Measurements from ENCODE around the gene CDH4. TPM values are rescaled to one million over a fixed set of nuclear protein-coding genes. Genes with fewer than 3 reads are reported as not detected.

The CDH4 gene
- total RNA-seq, 1 experiment from 2014 or later, result not detected

- no peaks in the 10 kb centered on the region for H3K27me3 ChIP-seq (replicated peaks; ENCODE audit: control insufficient read depth, insufficient read depth, low read length)
- peaks cover 22% of the 10 kb centered on the region for H3K27me3 Mint-ChIP-seq (ENCODE audit: insufficient read depth, unreplicated experiment)
- no peaks in the 10 kb centered on the region for H3K4me1 Mint-ChIP-seq (ENCODE audit: low read depth, unreplicated experiment)
- H3K4me3 Mint-ChIP-seq (ENCODE audit: unreplicated experiment), result no peak overlapping the region
- CTCF ChIA-PET, result no interaction called here
- no peak overlapping the region for H3K27ac Mint-ChIP-seq (ENCODE audit: unreplicated experiment)
- H3K36me3 Mint-ChIP-seq (ENCODE audit: insufficient read depth, unreplicated experiment), result peaks cover 6% of the 10 kb centered on the region
- no peaks in the 10 kb centered on the region for H3K9me3 Mint-ChIP-seq (ENCODE audit: unreplicated experiment)
- intact Hi-C loops (cut with micrococcal nuclease; ENCODE audit: unreplicated experiment), result no loop called here
- POLR2A ChIA-PET, result no interaction called here
- H3K9me3 ChIP-seq, result peaks cover 17% of the 10 kb centered on the region
- BruUV-seq (replicated peaks), result no TSS peak
- no peak for DNase-seq
- no peaks in the 10 kb centered on the region for H3K4me1 ChIP-seq
- TF ChIP-seq, protein P1, sequence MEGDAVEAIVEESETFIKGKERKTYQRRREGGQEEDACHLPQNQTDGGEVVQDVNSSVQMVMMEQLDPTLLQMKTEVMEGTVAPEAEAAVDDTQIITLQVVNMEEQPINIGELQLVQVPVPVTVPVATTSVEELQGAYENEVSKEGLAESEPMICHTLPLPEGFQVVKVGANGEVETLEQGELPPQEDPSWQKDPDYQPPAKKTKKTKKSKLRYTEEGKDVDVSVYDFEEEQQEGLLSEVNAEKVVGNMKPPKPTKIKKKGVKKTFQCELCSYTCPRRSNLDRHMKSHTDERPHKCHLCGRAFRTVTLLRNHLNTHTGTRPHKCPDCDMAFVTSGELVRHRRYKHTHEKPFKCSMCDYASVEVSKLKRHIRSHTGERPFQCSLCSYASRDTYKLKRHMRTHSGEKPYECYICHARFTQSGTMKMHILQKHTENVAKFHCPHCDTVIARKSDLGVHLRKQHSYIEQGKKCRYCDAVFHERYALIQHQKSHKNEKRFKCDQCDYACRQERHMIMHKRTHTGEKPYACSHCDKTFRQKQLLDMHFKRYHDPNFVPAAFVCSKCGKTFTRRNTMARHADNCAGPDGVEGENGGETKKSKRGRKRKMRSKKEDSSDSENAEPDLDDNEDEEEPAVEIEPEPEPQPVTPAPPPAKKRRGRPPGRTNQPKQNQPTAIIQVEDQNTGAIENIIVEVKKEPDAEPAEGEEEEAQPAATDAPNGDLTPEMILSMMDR (IDR thresholded peaks at IDR 0.05; ENCODE audit: insufficient read depth in 1 of 2, low read depth in 1 of 2, low read length in 1 of 2, severe bottlenecking in 1 of 2, unreplicated experiment in 1 of 2), result no peak
- no peak overlapping the region for H3K4me3 ChIP-seq (ENCODE audit: low read depth, low read length)
- no peaks in the 10 kb centered on the region for H3K36me3 ChIP-seq (ENCODE audit: control insufficient read depth, insufficient read depth, low read length)
Observed at GRCh38 chr20:61927826-61928541, 675.9 kb downstream of the CDH4 start.

- intact Hi-C loops (cut with micrococcal nuclease; ENCODE audit: unreplicated experiment), result no loop called here
- H3K9me3 ChIP-seq, result peaks cover 17% of the 10 kb centered on the region
- Mint-ChIP-seq H3K36me3 (ENCODE audit: insufficient read depth, unreplicated experiment) (peaks cover 6% of the 10 kb centered on the region), H3K4me1 (ENCODE audit: low read depth, unreplicated experiment) (no peaks in the 10 kb centered on the region), H3K4me3 (ENCODE audit: unreplicated experiment) (no peak overlapping the region), H3K27me3 (ENCODE audit: insufficient read depth, unreplicated experiment) (peaks cover 22% of the 10 kb centered on the region), H3K27ac (ENCODE audit: unreplicated experiment) (no peak overlapping the region), H3K9me3 (ENCODE audit: unreplicated experiment) (no peaks in the 10 kb centered on the region)
- TF ChIP-seq, protein P1 (IDR thresholded peaks at IDR 0.05; ENCODE audit: insufficient read depth in 1 of 2, low read depth in 1 of 2, low read length in 1 of 2, severe bottlenecking in 1 of 2, unreplicated experiment in 1 of 2), result no peak
- no peak for DNase-seq
- H3K4me3 ChIP-seq (ENCODE audit: low read depth, low read length), result no peak overlapping the region
- no peaks in the 10 kb centered on the region for H3K36me3 ChIP-seq (ENCODE audit: control insufficient read depth, insufficient read depth, low read length)
- no TSS peak for BruUV-seq (replicated peaks)
- no peaks in the 10 kb centered on the region for H3K4me1 ChIP-seq
- no peaks in the 10 kb centered on the region for H3K27me3 ChIP-seq (replicated peaks; ENCODE audit: control insufficient read depth, insufficient read depth, low read length)
- CTCF ChIA-PET, result no interaction called here
- POLR2A ChIA-PET, result interaction anchor here (0.6 kb wide), 1 partner anchor 8 kb away, joined by 4 read pairs; no protein-coding TSS in a partner anchor
Observed at GRCh38 chr20:61929561-61929960, 677.5 kb downstream of the CDH4 start.

- H3K36me3 Mint-ChIP-seq (ENCODE audit: insufficient read depth, unreplicated experiment), result peaks cover 6% of the 10 kb centered on the region
Observed at GRCh38 chr20:61929971-61930666, 678.1 kb downstream of the CDH4 start.

More at GRCh38 chr20:61929971-61930666, 678.1 kb downstream of the CDH4 start:
- intact Hi-C loops (cut with micrococcal nuclease; ENCODE audit: unreplicated experiment), result no loop called here
- H3K27ac Mint-ChIP-seq (ENCODE audit: unreplicated experiment), result no peak overlapping the region
- CTCF ChIA-PET, result no interaction called here
- TF ChIP-seq, protein P1 (IDR thresholded peaks at IDR 0.05; ENCODE audit: insufficient read depth in 1 of 2, low read depth in 1 of 2, low read length in 1 of 2, severe bottlenecking in 1 of 2, unreplicated experiment in 1 of 2), result no peak
- no peak overlapping the region for H3K4me3 ChIP-seq (ENCODE audit: low read depth, low read length)
- peaks cover 22% of the 10 kb centered on the region for H3K27me3 Mint-ChIP-seq (ENCODE audit: insufficient read depth, unreplicated experiment)
- peaks cover 17% of the 10 kb centered on the region for H3K9me3 ChIP-seq
- H3K27me3 ChIP-seq (replicated peaks; ENCODE audit: control insufficient read depth, insufficient read depth, low read length), result no peaks in the 10 kb centered on the region
- H3K4me1 ChIP-seq, result no peaks in the 10 kb centered on the region
- no TSS peak for BruUV-seq (replicated peaks)
- POLR2A ChIA-PET, result interaction anchor here (0.6 kb wide), 1 partner anchor 8 kb away, joined by 4 read pairs; no protein-coding TSS in a partner anchor
- no peak overlapping the region for H3K4me3 Mint-ChIP-seq (ENCODE audit: unreplicated experiment)
- no peaks in the 10 kb centered on the region for H3K4me1 Mint-ChIP-seq (ENCODE audit: low read depth, unreplicated experiment)
- no peak for DNase-seq
- no peaks in the 10 kb centered on the region for H3K9me3 Mint-ChIP-seq (ENCODE audit: unreplicated experiment)
- no peaks in the 10 kb centered on the region for H3K36me3 ChIP-seq (ENCODE audit: control insufficient read depth, insufficient read depth, low read length)
